OCI-LY7 (cell line): ENCODE measurements around the gene ACSL6.

ENCODE experiments used
- EZH2phosphoT487 ChIP-seq: fragments of 200-600 bp; sonication (generic); IDR thresholded peaks from 2 replicates; pipeline ENCODE4 v1.6.1; 2018; ENCODE audit warnings: low read depth, borderline replicate concordance, mild to moderate bottlenecking, mixed run types, antibody characterized with exemption, low read length, moderate library complexity, mixed read lengths
- TF ChIP-seq, protein P1 (sequence below): fragments of 200-600 bp; sonication (generic); conservative IDR thresholded peaks from 2 replicates; pipeline ENCODE4 v1.5.1; 2014; ENCODE audit warnings: mild to moderate bottlenecking, antibody characterized with exemption, low read length, moderate library complexity, mixed read lengths

DNA sequence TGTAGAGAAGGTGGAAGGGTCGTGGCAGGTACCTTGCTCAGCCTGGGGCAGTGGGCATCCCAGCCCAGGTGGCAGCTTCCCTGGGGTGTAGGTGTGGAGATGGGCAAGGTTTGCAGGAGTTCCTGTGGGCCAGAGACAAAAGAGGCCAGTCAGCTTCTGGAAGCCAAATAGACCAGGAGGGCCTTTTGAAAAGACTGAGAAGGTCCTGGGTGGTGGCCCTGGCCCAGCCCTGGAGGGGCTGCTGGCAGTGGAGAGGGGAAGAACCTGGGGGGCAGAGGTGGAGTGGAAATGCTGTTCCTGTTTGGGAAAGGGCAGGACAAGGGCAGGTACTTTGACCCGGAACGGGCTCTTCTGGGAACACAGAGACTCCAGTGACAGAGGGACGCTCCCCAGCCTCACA is 42.0 kb upstream of the ACSL6 start:
- TF ChIP-seq, protein P1, sequence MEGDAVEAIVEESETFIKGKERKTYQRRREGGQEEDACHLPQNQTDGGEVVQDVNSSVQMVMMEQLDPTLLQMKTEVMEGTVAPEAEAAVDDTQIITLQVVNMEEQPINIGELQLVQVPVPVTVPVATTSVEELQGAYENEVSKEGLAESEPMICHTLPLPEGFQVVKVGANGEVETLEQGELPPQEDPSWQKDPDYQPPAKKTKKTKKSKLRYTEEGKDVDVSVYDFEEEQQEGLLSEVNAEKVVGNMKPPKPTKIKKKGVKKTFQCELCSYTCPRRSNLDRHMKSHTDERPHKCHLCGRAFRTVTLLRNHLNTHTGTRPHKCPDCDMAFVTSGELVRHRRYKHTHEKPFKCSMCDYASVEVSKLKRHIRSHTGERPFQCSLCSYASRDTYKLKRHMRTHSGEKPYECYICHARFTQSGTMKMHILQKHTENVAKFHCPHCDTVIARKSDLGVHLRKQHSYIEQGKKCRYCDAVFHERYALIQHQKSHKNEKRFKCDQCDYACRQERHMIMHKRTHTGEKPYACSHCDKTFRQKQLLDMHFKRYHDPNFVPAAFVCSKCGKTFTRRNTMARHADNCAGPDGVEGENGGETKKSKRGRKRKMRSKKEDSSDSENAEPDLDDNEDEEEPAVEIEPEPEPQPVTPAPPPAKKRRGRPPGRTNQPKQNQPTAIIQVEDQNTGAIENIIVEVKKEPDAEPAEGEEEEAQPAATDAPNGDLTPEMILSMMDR = no peak
- no peak for TF ChIP-seq EZH2phosphoT487
